Fibroblast of villous mesenchyme (primary cell): ENCODE results near the gene GMPPA. TPM values are rescaled to one million over a fixed set of nuclear protein-coding genes. Genes with fewer than 3 reads are reported as not detected.

ENCODE experiments used
- DNase-seq: peaks from one replicate; pipeline ENCODE4 v3.0.0-alpha.2; 2010; ENCODE audit warnings: low read depth
- H3K4me3 ChIP-seq: 2 replicates; pipeline ENCODE4 v1.5.1; 2011; ENCODE audit warnings: low read depth, mild to moderate bottlenecking, low read length
- total RNA-seq: library from RNA; depleted of rRNA; stranded (reverse); fragments of >200 nt; gene quantifications from 2 replicates; pipeline ENCODE4 v1.2.3, GENCODE V29; 2012
- TF ChIP-seq, protein P1 (sequence below): IDR thresholded peaks from 2 replicates; pipeline ENCODE4 v1.5.1; 2012; ENCODE audit warnings: low read depth, mild to moderate bottlenecking, low read length; ENCODE audit not compliant: insufficient read depth

Gene GMPPA
- total RNA-seq, 1 donor, result 60.9 TPM

DNA sequence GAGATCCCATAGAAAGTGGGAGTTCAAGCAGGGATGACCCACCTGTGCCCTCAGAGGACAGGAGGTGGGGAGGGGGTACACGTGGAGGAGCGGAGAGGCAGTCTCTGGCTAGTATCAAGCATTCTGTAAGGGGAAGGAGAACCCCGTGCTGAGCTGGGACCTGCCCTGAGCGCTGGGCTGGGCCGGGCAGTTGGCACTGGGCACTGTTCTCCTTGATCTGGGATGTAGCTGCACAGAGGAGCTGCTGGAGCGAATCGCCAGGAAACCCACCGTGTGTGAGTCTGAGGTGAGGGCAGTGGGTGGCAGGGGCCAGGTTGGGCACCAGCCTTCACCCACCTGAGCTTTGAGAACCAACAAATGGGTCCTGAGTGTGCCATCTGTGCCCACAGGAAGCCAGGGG lies 19.8 kb upstream of the GMPPA start:
- TF ChIP-seq, protein P1, sequence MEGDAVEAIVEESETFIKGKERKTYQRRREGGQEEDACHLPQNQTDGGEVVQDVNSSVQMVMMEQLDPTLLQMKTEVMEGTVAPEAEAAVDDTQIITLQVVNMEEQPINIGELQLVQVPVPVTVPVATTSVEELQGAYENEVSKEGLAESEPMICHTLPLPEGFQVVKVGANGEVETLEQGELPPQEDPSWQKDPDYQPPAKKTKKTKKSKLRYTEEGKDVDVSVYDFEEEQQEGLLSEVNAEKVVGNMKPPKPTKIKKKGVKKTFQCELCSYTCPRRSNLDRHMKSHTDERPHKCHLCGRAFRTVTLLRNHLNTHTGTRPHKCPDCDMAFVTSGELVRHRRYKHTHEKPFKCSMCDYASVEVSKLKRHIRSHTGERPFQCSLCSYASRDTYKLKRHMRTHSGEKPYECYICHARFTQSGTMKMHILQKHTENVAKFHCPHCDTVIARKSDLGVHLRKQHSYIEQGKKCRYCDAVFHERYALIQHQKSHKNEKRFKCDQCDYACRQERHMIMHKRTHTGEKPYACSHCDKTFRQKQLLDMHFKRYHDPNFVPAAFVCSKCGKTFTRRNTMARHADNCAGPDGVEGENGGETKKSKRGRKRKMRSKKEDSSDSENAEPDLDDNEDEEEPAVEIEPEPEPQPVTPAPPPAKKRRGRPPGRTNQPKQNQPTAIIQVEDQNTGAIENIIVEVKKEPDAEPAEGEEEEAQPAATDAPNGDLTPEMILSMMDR, result no peak
- H3K4me3 ChIP-seq, result no peak overlapping the region
- DNase-seq, result no peak

DNA sequence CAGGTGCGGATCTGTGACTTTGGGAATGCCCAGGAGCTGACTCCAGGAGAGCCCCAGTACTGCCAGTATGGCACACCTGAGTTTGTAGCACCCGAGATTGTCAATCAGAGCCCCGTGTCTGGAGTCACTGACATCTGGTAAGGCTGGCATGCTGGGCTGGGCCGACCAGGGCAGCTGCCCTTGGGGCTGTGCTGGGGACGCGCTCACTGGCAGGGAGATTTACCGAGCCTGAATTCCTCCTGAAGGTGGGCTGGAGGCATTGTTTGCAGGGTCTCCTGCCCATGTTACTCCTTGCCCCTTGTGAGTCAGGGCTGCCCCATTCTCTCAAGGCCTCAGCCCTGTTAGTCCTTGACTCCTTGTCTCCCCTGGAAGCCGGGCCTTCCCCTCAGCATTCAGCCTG lies 18.7 kb upstream of the GMPPA start:
- H3K4me3 ChIP-seq, result no peak overlapping the region
- TF ChIP-seq, protein P1, result no peak
- no peak for DNase-seq

GRCh38 chr2:219482674-219483405 lies 15.9 kb upstream of the GMPPA start:
- H3K4me3 ChIP-seq, result no peak overlapping the region
- DNase-seq, result no peak
- TF ChIP-seq, protein P1, result no peak

GRCh38 chr2:219483451-219484342 lies 15.0 kb upstream of the GMPPA start:
- DNase-seq, result no peak
- no peak overlapping the region for H3K4me3 ChIP-seq
- TF ChIP-seq, protein P1, result no peak

GRCh38 chr2:219484343-219485200 lies 14.1 kb upstream of the GMPPA start:
- peak overlapping the region; percentile 15 for H3K4me3 ChIP-seq
- no peak for DNase-seq

GRCh38 chr2:219485201-219485580 lies 13.5 kb upstream of the GMPPA start:
- DNase-seq, result no peak
- TF ChIP-seq, protein P1, result no peak

More at GRCh38 chr2:219484343-219485200, 14.1 kb upstream of the GMPPA start:
- TF ChIP-seq, protein P1, result no peak

More at GRCh38 chr2:219485201-219485580, 13.5 kb upstream of the GMPPA start:
- no peak overlapping the region for H3K4me3 ChIP-seq
